RWPE1 (cell line): ENCODE results near the gene RSPO4.
"Not testable (repeated sequence)": the region's sequence is repeated elsewhere in the genome, so short reads cannot be mapped to it uniquely, and the experiment has no call there.

Experiments used
- CTCF ChIA-PET: fragments of 350-600 bp; sonication (Branson Sonifier 250); formaldehyde crosslinking; extraction: SDS; loops from one replicate; lab custom pipeline; 2021; lab: Yijun Ruan, JAX
- POLR2A ChIA-PET: fragments of 400-600 bp; formaldehyde crosslinking; extraction: SDS; loops from one replicate; lab custom pipeline; 2020; ENCODE audit warnings: antibody characterized with exemption; ENCODE audit not compliant: low non-redundant PET; lab: Yijun Ruan, JAX
- DNase-seq: peaks from one replicate; pipeline ENCODE4 v3.0.0; 2012; ENCODE audit warnings: low spot score
- H3K27ac ChIP-seq: fragments of 450-650 bp; 2 replicates; pipeline ENCODE4 v1.5.1; 2017
- TF ChIP-seq, protein P1 (sequence below): fragments of 450-650 bp; conservative IDR thresholded peaks from 2 replicates; pipeline ENCODE4 v1.5.1; 2017; ENCODE audit warnings: low read depth, mild to moderate bottlenecking

RSPO4 gene

DNA sequence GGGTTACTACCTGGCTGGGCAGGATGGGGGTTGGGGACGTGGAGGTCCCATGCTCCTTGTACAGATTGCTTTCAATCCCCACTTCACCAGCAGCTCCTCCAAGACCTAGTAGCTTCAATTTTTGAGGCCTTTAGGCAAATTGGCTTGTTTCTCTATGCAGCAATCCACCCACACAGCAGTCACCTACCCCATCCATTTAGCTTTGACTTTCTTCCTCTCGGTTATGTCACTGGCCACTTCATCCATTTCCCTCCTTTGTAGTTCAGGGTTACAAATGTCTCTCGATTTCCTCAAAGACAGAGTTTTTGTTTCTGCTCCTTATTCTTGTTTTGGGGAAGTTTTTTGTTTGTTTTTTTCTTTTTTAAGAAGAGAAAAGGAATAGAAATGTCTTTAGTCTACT, 33.4 kb upstream of the RSPO4 start:
- CTCF ChIA-PET: no interaction called here
- POLR2A ChIA-PET: no interaction called here
- H3K27ac ChIP-seq: no peak overlapping the region
- DNase-seq: no peak
- TF ChIP-seq, protein P1, sequence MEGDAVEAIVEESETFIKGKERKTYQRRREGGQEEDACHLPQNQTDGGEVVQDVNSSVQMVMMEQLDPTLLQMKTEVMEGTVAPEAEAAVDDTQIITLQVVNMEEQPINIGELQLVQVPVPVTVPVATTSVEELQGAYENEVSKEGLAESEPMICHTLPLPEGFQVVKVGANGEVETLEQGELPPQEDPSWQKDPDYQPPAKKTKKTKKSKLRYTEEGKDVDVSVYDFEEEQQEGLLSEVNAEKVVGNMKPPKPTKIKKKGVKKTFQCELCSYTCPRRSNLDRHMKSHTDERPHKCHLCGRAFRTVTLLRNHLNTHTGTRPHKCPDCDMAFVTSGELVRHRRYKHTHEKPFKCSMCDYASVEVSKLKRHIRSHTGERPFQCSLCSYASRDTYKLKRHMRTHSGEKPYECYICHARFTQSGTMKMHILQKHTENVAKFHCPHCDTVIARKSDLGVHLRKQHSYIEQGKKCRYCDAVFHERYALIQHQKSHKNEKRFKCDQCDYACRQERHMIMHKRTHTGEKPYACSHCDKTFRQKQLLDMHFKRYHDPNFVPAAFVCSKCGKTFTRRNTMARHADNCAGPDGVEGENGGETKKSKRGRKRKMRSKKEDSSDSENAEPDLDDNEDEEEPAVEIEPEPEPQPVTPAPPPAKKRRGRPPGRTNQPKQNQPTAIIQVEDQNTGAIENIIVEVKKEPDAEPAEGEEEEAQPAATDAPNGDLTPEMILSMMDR: no peak

DNA sequence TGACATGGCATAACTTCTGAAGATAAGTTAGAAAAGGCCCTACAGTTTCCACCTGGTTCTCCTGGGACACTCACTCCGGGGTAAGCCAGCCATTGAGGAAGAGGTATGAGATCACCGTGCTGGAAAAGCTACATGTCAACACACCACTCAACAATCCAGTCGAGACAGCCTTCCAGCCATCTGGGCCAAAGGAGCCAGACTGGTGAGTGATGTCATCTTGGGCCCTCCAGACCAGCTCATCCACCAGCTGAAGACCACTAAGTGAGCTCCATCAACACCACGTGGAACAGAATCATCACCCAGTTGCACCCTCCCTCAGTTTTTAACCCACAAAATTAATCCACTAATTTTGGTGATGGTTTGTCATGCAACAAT, 32.3 kb upstream of the RSPO4 start:
- TF ChIP-seq, protein P1: no peak
- ChIA-PET POLR2A (no interaction called here), CTCF (no interaction called here)
- H3K27ac ChIP-seq: no peak overlapping the region
- DNase-seq: no peak

DNA sequence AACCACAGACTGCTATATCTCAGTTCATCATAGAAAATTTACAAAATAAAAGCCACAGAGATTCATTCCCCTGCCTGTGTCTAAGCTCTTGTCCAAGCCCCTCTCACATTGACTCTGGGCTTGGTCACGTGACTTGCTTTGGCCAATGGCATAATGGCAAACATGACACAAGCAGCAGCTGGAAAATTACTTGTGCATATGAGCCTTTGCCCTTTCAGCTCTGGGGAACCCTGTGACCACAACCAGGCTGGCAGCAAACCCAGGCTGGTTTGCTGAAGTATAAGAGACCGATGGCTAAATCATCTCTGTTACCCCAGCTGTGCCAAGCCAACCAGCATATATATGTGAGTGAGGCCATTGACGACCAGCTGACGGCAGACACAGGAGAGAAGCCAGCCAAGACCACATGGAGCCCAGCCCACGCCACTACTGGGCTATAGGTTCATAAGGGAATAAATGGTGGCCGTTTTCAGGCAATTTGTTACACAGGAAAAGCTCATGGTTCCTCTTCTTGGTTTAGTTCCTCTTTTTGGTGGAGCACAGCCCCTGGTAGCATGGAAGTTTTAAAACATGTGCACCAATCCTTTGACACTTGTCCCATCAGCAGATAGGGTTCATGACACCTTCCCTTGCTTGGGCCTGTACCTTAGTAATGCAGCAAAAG, 31.8 kb upstream of the RSPO4 start:
- no peak for DNase-seq
- POLR2A ChIA-PET: no interaction called here
- TF ChIP-seq, protein P1: no peak
- no peak overlapping the region for H3K27ac ChIP-seq
- CTCF ChIA-PET: interaction anchor here (0.5 to 0.6 kb wide), 2 partner anchors 16 to 74 kb away, joined by 3 read pairs; no protein-coding TSS in a partner anchor

DNA sequence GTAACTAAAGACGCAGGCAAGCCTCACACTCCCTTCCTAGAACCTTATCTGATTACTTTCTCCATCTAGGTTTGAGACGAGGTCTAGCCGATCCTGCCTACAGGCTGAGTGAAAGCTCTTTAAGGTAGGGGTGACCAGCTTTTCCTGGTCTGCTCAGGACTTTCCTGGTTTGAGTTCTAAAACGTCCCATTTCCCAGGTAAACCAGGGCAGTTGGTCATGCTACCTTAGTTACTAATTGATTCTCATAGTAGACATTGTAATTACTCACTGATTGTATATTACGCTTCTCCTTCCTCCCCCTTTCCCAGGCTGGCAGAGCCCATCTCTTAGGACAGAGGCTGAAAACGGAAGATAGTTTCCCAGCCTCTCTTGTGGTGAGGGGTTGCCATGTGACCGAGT, 27.9 kb upstream of the RSPO4 start:
- TF ChIP-seq, protein P1: no peak
- DNase-seq: no peak
- POLR2A ChIA-PET: no interaction called here
- no peak overlapping the region for H3K27ac ChIP-seq
- CTCF ChIA-PET: no interaction called here

DNA sequence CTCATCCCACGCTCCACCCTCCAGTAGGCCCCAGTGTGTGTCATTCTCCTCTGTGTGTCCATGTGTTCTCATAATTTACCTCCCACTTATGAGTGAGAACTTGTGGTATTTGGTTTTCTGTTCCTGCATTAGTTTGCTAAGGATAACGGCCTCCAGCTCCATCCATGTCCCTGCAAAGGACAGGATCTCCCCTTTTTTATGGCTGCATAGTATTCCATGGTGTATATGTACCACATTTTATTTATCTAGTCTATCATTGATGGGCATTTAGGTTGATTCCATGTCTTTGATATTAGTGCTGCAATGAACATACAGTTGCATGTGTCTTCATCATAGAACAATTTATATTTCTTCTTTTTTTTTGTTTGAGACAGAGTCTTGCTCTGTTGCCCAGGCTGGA, 24.1 kb upstream of the RSPO4 start:
- POLR2A ChIA-PET, H3K27ac ChIP-seq, DNase-seq: not testable (repeated sequence)
- CTCF ChIA-PET: interaction anchor here (1.2 kb wide), 1 partner anchor 16 kb away, joined by 3 read pairs; no protein-coding TSS in a partner anchor

DNA sequence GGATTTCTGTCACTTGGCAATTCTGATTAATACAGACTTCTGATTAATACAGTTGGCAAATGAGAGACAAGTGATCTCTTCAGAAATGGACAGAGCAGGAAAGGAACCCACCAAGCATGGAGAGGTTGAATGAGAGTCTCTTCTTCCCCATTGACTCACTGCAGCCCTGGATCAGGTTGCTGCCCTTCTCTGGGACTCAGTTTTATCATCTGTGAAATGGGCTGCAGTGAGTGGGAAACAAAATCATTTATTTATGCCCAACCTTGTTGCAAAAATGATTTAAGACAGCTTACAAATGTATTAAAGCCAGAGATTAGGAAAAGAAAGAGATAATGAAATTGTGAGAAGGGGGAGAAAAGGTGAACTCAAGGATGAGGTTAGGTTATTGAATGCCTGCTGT, 20.8 kb upstream of the RSPO4 start:
- POLR2A ChIA-PET: no interaction called here
- TF ChIP-seq, protein P1: no peak

DNA sequence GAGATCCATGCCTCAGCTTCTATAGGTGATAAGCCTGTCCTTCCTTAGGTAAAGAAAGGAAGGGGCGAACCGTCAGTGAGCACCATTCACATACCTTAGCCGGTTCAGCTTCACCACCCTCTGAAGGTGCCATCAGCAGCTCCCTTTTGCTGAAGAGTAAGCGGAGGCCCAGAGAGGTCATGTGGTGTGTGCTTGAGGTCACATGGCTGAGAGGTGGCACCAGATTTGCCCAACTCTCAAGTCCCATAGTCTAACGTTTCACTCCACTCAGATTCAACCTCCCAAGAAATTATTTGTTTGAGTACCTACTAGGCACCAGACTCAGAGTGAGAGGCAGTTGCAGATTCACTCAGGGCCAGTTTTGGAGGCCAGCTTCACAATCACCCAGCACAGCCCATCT, 18.5 kb upstream of the RSPO4 start:
- POLR2A ChIA-PET: no interaction called here
- no peak for DNase-seq
- H3K27ac ChIP-seq: no peak overlapping the region
- CTCF ChIA-PET: interaction anchor here (0.6 kb wide), 1 partner anchor 29 kb away, joined by 3 read pairs; no protein-coding TSS in a partner anchor
- TF ChIP-seq, protein P1: no peak

More for the DNA sequence above, 20.8 kb upstream of the RSPO4 start:
- H3K27ac ChIP-seq: no peak overlapping the region
- CTCF ChIA-PET: no interaction called here
- DNase-seq: no peak
